ENCODE data around the gene PRKCB. TPM values are rescaled to one million over a fixed set of nuclear protein-coding genes. Genes with fewer than 3 reads are reported as not detected.
A peak's percentile ranks its signal among the peaks of the same experiment; 100 is the strongest.
"Not testable (repeated sequence)": the region's sequence is repeated elsewhere in the genome, so short reads cannot be mapped to it uniquely, and the experiment has no call there.

Gene PRKCB
- total and polyA plus RNA-seq, 2 experiments from 2014 or later, result 3.7 to 16.4 TPM

DNA sequence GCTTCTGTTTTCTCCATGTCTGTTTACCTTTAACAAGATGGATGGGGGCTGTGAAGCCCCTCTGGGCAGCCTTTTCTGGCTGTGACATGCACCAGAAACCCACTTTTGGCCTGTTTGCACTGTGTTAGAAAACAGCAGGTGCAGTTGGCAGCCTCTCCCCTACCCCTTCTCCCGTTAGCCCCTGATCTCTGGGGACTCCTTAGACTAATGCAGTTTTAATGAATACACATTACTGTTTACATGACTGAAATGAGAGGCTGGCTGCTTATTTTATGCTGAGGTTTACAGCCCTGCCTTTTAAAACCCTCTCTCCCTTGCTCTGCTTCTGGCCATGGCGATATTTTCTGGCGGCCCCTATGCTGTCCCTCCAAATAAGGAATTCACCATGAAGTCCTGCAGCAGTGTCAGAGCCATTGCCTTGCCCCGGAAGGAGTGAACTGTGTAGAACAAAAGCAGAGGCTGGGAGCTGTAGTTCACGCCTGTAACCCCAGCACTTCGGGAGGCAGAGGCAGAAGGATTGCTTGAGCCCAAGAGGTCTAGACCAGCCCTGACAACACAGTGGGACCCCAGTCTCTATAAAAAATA is 79.3 kb downstream of the PRKCB start:
- 0 out of 2 replicates have a peak, but pooled peaks cover 2% of the 10 kb centered on the region for H3K9me2 ChIP-seq (ENCODE audit: insufficient read depth)
- no peak overlapping the region for H3K4me3 ChIP-seq
- H3K79me2 ChIP-seq (replicated peaks; ENCODE audit: insufficient read depth), result no peaks in the 10 kb centered on the region
- peaks cover 2% of the 10 kb centered on the region for H3K4me1 ChIP-seq (ENCODE audit: insufficient read depth)
- H4K20me1 ChIP-seq (replicated peaks; ENCODE audit: insufficient read depth), result no peaks in the 10 kb centered on the region
- TF ChIP-seq POLR2AphosphoS5 (IDR thresholded peaks at IDR 0.05; ENCODE audit: low read depth) (no peak), CREB1 (CRISPR knock-in tag; IDR thresholded peaks at IDR 0.05; ENCODE audit: low read depth) (no peak), JUNB (IDR thresholded peaks at IDR 0.05; ENCODE audit: unreplicated experiment) (no peak), ZNF331 (CRISPR knock-in tag; IDR thresholded peaks at IDR 0.05; ENCODE audit: low read depth) (no peak), EZH2 (IDR thresholded peaks at IDR 0.05; ENCODE audit: low read depth, unreplicated experiment) (no peak), EZH2phosphoT487 (IDR thresholded peaks at IDR 0.05; ENCODE audit: unreplicated experiment) (no peak)
- TF ChIP-seq, protein P1, sequence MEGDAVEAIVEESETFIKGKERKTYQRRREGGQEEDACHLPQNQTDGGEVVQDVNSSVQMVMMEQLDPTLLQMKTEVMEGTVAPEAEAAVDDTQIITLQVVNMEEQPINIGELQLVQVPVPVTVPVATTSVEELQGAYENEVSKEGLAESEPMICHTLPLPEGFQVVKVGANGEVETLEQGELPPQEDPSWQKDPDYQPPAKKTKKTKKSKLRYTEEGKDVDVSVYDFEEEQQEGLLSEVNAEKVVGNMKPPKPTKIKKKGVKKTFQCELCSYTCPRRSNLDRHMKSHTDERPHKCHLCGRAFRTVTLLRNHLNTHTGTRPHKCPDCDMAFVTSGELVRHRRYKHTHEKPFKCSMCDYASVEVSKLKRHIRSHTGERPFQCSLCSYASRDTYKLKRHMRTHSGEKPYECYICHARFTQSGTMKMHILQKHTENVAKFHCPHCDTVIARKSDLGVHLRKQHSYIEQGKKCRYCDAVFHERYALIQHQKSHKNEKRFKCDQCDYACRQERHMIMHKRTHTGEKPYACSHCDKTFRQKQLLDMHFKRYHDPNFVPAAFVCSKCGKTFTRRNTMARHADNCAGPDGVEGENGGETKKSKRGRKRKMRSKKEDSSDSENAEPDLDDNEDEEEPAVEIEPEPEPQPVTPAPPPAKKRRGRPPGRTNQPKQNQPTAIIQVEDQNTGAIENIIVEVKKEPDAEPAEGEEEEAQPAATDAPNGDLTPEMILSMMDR (conservative IDR thresholded peaks at IDR 0.05; ENCODE audit: low read depth in 2 of 2), result no peak
- TF ChIP-seq, protein P2, sequence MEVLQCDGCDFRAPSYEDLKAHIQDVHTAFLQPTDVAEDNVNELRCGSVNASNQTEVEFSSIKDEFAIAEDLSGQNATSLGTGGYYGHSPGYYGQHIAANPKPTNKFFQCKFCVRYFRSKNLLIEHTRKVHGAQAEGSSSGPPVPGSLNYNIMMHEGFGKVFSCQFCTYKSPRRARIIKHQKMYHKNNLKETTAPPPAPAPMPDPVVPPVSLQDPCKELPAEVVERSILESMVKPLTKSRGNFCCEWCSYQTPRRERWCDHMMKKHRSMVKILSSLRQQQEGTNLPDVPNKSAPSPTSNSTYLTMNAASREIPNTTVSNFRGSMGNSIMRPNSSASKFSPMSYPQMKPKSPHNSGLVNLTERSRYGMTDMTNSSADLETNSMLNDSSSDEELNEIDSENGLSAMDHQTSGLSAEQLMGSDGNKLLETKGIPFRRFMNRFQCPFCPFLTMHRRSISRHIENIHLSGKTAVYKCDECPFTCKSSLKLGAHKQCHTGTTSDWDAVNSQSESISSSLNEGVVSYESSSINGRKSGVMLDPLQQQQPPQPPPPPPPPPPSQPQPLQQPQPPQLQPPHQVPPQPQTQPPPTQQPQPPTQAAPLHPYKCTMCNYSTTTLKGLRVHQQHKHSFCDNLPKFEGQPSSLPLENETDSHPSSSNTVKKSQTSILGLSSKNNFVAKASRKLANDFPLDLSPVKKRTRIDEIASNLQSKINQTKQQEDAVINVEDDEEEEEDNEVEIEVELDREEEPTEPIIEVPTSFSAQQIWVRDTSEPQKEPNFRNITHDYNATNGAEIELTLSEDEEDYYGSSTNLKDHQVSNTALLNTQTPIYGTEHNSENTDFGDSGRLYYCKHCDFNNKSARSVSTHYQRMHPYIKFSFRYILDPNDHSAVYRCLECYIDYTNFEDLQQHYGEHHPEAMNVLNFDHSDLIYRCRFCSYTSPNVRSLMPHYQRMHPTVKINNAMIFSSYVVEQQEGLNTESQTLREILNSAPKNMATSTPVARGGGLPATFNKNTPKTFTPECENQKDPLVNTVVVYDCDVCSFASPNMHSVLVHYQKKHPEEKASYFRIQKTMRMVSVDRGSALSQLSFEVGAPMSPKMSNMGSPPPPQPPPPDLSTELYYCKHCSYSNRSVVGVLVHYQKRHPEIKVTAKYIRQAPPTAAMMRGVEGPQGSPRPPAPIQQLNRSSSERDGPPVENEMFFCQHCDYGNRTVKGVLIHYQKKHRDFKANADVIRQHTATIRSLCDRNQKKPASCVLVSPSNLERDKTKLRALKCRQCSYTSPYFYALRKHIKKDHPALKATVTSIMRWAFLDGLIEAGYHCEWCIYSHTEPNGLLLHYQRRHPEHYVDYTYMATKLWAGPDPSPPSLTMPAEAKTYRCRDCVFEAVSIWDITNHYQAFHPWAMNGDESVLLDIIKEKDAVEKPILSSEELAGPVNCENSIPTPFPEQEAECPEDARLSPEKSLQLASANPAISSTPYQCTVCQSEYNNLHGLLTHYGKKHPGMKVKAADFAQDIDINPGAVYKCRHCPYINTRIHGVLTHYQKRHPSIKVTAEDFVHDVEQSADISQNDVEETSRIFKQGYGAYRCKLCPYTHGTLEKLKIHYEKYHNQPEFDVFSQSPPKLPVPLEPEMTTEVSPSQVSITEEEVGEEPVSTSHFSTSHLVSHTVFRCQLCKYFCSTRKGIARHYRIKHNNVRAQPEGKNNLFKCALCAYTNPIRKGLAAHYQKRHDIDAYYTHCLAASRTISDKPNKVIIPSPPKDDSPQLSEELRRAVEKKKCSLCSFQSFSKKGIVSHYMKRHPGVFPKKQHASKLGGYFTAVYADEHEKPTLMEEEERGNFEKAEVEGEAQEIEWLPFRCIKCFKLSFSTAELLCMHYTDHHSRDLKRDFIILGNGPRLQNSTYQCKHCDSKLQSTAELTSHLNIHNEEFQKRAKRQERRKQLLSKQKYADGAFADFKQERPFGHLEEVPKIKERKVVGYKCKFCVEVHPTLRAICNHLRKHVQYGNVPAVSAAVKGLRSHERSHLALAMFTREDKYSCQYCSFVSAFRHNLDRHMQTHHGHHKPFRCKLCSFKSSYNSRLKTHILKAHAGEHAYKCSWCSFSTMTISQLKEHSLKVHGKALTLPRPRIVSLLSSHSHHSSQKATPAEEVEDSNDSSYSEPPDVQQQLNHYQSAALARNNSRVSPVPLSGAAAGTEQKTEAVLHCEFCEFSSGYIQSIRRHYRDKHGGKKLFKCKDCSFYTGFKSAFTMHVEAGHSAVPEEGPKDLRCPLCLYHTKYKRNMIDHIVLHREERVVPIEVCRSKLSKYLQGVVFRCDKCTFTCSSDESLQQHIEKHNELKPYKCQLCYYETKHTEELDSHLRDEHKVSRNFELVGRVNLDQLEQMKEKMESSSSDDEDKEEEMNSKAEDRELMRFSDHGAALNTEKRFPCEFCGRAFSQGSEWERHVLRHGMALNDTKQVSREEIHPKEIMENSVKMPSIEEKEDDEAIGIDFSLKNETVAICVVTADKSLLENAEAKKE (CRISPR knock-in tag; IDR thresholded peaks at IDR 0.05), result no peak
- TF ChIP-seq, protein P3, sequence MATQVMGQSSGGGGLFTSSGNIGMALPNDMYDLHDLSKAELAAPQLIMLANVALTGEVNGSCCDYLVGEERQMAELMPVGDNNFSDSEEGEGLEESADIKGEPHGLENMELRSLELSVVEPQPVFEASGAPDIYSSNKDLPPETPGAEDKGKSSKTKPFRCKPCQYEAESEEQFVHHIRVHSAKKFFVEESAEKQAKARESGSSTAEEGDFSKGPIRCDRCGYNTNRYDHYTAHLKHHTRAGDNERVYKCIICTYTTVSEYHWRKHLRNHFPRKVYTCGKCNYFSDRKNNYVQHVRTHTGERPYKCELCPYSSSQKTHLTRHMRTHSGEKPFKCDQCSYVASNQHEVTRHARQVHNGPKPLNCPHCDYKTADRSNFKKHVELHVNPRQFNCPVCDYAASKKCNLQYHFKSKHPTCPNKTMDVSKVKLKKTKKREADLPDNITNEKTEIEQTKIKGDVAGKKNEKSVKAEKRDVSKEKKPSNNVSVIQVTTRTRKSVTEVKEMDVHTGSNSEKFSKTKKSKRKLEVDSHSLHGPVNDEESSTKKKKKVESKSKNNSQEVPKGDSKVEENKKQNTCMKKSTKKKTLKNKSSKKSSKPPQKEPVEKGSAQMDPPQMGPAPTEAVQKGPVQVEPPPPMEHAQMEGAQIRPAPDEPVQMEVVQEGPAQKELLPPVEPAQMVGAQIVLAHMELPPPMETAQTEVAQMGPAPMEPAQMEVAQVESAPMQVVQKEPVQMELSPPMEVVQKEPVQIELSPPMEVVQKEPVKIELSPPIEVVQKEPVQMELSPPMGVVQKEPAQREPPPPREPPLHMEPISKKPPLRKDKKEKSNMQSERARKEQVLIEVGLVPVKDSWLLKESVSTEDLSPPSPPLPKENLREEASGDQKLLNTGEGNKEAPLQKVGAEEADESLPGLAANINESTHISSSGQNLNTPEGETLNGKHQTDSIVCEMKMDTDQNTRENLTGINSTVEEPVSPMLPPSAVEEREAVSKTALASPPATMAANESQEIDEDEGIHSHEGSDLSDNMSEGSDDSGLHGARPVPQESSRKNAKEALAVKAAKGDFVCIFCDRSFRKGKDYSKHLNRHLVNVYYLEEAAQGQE (IDR thresholded peaks at IDR 0.05; ENCODE audit: unreplicated experiment), result no peak
- Mint-ChIP-seq H3K4me1 (peaks cover 10% of the 10 kb centered on the region; the same call in 2 of the 3 replicates), H3K9me3 (no peaks in the 10 kb centered on the region), H3K4me3 (no peak overlapping the region), H3K36me3 (ENCODE audit: low read depth) (no peaks in the 10 kb centered on the region), H3K27ac (0 out of 2 replicates have a peak overlapping the region, but pooled peaks have one; percentile 72), H3K27me3 (ENCODE audit: insufficient read depth, low read depth, poor library complexity) (peaks cover under 1% of the 10 kb centered on the region)
- ATAC-seq (peak; percentile 80), DNase-seq (ENCODE audit: low spot score) (no peak)
- no peak overlapping the region for H3K4me2 ChIP-seq
- no peak overlapping the region for H3K27ac ChIP-seq (ENCODE audit: low read depth)
- H3K36me3 ChIP-seq (ENCODE audit: insufficient read depth), result no peaks in the 10 kb centered on the region
- H3F3A ChIP-seq (replicated peaks; ENCODE audit: low read depth), result no peaks in the 10 kb centered on the region
- H3K27me3 ChIP-seq (ENCODE audit: insufficient read depth), result no peaks in the 10 kb centered on the region
- no peak overlapping the region for H2AFZ ChIP-seq

DNA sequence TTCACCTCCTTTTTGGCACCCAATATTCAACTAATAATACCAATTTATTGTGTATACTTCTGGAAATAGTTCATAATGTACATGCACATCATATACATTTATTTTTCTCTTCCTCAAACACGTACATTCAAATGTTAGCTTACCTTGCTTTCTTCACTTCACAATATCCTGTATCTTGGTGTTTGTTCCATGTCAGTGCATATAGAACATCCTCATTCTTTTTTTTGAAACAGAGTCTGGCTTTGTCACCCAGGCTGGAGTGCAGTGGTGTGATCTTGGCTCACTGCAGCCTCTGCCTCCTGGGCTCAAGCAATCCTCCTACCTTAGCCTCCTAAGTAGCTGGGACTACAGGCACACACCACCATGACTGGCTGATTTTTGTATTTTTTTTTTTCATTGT is 80.8 kb downstream of the PRKCB start:
- ATAC-seq; H3K4me1 ChIP-seq (ENCODE audit: insufficient read depth); H3K36me3 ChIP-seq (ENCODE audit: insufficient read depth); H3K4me2 ChIP-seq; H3K79me2 ChIP-seq (replicated peaks; ENCODE audit: insufficient read depth); H4K20me1 ChIP-seq (replicated peaks; ENCODE audit: insufficient read depth); H3K4me3 Mint-ChIP-seq; H3K9me2 ChIP-seq (ENCODE audit: insufficient read depth); H3K36me3 Mint-ChIP-seq (ENCODE audit: low read depth); H3K4me3 ChIP-seq; H3K27me3 Mint-ChIP-seq (ENCODE audit: insufficient read depth, low read depth, poor library complexity); H3K9me3 Mint-ChIP-seq; H3F3A ChIP-seq (replicated peaks; ENCODE audit: low read depth); H2AFZ ChIP-seq; H3K27ac ChIP-seq (ENCODE audit: low read depth); H3K27ac Mint-ChIP-seq; H3K27me3 ChIP-seq (ENCODE audit: insufficient read depth); DNase-seq (ENCODE audit: low spot score): not testable (repeated sequence)
- H3K4me1 Mint-ChIP-seq, result peaks cover 19% of the 10 kb centered on the region
